HG03354 (cell line): ENCODE data around the gene ZNF888.
"Not testable (repeated sequence)": the region's sequence is repeated elsewhere in the genome, so short reads cannot be mapped to it uniquely, and the experiment has no call there.

ENCODE experiments used
- ATAC-seq: cut with Tn5 transposase; IDR thresholded peaks from one replicate; pipeline ENCODE4 v1.9.1; 2021; ENCODE audit warnings: mild to moderate bottlenecking; ENCODE audit not compliant: unreplicated experiment, poor library complexity, severe bottlenecking

The ZNF888 gene

DNA sequence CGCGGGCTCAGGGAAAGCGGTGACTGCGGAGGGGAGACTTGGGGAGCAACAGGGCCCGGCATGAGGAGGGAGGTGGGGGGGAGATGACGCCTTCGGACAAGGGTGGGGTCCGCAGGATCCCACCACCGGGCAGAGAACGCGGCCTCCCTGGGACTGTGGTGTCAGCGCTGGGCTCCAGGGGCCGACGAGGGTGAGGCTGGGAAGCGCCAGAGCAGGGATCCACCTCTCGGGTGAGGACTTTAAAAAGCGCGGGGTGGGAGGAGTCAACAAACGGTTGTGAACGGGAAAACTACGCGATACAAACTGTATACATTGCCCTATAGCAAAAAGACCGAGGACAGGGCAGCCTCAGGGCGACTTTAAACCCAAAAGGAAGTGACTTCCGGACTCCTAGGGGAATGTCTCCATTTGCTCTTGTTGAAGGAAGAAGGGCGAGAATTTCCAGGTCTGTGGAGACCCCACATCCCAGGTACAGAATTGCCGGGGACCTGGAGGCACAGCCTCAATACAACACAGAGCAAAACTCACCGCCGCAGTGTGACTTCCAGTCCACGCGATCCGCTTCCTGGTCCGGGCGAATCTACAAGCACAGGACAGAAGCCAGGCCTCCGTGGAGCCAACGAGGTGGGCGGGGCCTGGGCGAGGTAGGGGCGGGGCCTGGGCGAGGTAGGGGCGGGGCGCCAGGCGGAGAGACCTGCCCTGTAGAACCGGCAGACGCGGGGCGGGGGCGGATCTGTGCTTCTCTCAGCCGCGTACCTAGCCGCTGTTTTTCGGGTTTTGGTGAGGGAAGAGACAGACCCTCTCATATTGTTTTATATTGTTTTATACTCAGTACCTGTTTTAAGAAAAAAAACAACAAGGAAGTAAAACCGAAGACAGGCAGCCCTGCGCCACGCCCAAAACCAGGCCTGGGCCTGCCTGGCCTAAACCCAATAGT lies at the start of gene ZNF888:
TSS of gene ZNF888 (minus strand) at position 588 of the 937 bp plus-strand sequence. CDS start 5,555 bp downstream, outside the sequence.
- ATAC-seq, result peak; percentile 96

GRCh38 chr19:52967772-52968171 lies 44.5 kb upstream of the ZNF888 start:
- ATAC-seq, result no peak

- peak; percentile 15 for ATAC-seq
Measured at GRCh38 chr19:52963247-52963618, 40.0 kb upstream of the ZNF888 start.

DNA sequence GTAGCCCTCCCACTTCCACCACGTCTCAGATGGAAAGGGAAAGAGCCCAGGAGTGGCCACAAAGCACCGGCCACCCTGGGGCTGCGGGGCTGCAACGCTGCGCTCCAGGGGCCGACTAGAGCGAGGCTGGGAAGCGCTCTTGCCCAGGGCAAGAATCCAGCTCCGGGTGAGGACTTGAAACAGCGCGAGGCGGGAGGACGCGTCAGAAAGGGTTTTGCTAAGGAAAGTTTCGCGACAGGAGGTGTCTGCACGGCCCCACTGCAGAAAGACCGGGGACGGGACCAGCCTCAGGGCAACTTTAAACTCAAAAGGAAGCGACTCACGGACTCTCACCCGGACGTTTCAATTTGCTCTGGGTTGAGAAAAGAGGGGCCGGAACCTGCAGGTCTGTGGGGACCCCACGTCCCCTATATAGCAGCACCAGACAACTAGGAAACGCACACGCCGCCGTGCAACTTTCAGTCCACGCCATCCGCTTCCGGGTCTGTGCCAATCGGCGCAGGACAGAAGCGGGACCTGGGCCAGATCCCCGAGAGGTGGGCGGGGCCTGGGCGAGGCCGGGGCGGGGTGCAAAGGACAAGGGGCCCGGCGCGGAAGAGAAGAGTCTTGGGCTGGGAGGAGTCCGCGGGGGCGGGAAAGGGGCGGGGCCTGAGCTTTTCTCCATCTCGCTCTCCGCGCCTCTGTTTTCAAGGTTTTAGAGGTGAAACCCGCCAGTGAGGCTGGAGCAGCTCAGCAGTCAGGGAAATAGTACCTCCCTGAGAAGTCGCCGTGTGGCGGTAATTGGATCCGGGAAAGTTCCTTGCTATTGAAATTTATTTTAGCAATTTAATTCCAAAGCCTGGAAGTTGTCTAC lies 39.4 kb upstream of the ZNF888 start, which contains the start of gene ZNF816:
TSS of gene ZNF816 (minus strand) at position 488 of the 853 bp plus-strand sequence. CDS start 6,792 bp downstream, outside the sequence.
- ATAC-seq, result peak; percentile 99

DNA sequence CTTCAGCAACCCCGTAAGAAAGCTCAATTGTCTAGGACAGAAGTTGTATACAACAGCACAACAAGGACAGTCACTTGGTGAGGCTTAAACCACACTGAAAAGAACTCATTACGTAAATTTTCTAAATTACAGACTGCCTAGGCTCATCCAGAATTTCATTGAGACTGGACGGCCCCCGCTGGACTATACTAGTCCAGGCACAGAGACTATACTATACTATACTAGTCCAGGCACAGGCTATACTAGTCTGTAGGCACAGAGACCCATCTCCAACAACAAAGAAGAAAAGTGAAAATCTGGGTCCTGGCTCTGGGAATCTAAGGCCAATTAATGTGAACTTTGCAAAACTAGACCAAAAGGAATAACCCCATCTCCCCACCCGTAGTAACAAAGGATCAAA lies 38.8 kb upstream of the ZNF888 start:
- ATAC-seq, result no peak

GRCh38 chr19:52959613-52960295 lies 36.5 kb upstream of the ZNF888 start:
- no peak for ATAC-seq

DNA sequence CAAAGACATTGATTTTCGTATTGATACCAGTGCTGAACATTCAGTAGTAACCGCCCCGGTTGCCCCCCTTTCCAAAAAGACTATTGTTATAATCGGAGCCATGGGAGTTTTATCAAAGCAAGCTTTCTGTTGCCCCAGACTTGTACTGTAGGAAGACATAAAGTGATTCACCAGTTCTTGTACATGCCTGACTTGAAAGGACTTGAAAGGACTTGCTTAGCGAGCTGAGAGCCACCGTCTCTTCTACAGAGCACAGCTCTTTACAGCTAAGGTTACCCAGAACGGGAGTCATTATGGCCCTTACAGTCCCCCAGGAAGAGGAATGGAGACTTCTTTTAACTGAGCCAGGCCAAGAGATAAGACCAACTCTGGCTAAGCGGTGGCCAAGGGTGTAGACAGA lies 34.4 kb upstream of the ZNF888 start:
- no peak for ATAC-seq

GRCh38 chr19:52956917-52957316 lies 33.7 kb upstream of the ZNF888 start:
- ATAC-seq, result no peak

DNA sequence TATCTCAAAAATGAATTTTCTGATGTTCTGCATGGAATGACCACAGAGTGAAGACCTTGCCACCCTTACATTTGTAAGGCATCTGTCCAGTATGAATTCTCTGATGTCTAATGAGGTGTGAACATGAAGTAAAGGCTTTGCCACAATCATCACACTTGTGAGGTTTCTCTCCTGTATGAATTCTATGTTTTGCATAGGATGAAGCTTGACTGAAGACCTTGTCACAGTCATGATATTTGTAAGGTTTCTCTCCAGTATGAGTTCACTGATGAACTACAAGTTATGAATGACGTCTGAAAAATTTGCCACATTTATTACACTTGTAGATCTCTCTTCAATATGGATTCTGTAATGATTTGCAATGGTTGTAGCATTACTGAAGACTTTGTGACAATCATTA lies 26.2 kb upstream of the ZNF888 start:
- no peak for ATAC-seq

DNA sequence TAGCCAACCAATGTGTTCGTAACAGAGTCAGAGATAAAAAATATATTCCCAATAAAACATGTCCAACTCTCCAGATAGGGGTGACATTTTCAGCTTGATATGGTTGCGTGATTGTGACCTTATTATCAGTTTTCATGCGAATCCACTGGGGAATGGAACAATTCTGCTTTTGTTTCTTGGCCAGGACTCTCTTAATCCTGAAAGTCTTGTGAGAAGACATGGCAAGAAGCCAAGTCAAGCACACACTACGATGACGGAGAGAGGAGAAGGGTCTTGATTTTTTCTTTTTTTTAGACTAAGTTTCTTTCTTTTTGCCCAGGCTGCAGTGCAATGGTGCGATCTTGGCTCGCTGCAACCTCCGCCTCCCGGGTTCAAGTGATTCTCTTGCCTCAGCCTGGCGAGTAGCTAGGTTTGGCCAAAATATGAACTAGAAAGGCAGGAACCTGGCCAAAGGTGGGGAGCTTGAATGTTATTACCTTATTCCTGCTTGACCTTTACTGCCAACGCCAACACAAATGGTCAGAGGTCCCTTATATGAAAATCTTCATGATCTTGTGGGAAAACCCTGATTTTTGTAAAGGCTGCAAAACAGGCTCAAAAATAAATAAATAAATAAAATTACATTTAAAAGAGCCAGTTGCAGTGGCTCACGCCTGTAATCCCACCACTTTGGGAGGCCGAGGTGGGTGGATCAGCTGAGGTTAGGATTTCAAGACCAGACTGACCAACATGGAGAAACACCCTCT lies 25.0 kb upstream of the ZNF888 start:
- no peak for ATAC-seq

DNA sequence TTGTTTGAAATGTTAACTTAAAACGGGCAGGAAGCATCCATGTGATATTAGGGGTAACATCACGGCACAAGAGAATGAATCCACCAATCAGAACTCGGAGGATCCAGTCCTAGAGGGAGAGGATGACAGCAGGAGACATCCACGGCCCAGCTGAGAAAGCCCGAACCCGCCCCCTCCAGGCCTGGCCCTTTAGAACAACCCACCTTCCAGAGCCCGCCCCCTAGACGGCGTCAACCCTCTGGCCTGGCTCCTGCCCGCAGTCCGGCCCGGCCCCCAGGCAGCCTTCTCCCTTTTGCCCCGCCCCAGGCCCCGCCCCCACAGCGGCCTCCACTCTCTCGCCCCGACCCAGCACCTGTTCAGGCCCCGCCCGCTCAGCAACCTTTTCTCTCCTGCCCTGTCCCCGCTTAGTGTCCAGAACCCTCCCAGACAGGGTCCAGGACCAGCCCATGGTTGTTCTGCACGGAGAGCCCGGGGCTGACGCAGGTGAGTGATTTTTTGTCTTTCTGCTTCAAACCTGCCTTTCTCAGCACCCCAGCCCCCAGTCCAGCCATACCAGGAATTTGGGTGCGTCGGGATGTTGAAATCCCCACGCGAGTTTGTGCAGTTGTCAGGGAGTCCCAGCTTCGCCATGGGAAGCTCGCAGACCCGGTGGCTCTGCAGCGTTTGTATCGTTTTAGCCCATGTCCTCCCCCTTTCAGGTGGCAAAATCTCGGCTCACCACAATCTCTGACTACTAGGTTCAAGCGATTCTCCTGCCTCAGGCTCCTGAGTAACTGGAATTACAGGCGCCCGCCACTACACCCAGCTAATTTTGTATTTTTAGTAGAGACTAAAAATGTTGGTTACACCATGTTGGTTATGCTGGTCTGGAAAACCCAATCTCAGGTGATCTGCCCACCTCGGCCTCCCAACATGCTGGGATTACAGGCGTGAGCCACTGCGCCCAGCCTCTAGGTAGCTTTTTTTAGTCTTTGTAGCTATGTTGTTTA lies 23.4 kb upstream of the ZNF888 start:
- ATAC-seq, result no peak

DNA sequence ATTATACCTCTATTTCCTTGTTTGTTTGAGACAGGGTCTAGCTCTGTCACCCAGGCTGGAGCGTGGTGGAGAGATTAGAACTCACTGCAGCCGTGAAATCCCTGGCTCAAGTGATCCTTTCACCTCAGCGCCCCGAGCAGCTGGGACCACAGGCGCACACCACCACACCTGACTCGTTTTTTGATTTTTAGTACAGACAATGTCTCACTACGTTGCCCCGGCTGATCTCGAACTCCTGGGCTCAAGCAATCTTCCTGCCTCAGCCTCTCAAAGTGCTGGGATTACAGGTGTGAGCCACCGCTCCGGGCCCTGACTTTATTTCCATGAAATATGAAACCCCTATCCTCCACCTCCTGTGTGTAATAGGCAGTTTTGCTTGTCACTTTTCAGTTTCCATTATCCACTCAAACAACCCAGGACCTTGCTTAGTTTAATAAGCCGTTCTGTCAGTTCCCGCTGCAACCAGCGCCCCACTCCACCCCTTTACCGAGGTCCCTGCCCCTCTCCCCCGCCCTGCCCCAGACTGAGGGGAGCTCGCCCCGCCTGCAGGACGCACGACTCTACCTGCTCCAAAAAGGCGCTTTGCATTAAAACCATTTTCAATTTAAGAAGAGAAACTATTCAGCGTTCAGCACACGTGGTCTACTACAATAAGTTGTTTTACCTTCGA lies 22.6 kb upstream of the ZNF888 start:
- no peak for ATAC-seq

- not testable (repeated sequence) for ATAC-seq
Measured at GRCh38 chr19:52944703-52945493, 21.7 kb upstream of the ZNF888 start.

DNA sequence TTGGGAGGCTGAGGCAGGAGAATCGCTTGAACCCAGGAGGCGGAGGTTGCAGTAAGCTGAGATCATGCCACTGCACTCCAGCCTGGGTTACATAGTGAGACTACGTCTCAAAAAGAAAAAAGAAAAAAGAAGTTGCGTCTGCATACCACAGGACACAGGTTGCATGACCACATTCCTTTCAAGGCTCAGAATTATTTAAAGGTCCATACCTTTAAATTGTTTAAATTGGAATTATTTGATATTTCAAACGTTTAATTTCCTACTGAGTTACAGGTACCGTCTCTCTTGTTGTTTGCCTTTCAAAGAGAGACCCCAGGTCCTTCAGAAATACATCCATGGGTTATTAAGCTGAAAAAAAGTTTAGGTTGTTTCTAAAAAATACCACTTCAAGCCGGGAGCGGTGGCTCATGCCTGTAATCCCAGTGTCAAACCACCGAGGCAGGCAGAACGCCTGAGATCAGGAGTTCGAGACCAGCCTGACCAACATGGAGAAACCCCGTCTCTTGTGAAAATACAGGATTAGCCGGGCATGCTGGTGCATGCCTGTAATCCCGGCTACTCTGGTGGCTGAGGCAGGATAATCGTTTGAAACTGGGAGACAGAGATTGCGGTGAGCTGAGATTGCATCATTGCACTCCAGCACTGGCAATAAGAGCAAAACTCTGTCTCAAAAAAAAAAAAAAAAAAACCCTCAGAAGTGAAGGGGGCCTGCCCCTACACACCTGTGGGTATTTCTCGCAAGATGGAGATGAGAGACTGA lies 20.8 kb upstream of the ZNF888 start:
- ATAC-seq, result no peak

DNA sequence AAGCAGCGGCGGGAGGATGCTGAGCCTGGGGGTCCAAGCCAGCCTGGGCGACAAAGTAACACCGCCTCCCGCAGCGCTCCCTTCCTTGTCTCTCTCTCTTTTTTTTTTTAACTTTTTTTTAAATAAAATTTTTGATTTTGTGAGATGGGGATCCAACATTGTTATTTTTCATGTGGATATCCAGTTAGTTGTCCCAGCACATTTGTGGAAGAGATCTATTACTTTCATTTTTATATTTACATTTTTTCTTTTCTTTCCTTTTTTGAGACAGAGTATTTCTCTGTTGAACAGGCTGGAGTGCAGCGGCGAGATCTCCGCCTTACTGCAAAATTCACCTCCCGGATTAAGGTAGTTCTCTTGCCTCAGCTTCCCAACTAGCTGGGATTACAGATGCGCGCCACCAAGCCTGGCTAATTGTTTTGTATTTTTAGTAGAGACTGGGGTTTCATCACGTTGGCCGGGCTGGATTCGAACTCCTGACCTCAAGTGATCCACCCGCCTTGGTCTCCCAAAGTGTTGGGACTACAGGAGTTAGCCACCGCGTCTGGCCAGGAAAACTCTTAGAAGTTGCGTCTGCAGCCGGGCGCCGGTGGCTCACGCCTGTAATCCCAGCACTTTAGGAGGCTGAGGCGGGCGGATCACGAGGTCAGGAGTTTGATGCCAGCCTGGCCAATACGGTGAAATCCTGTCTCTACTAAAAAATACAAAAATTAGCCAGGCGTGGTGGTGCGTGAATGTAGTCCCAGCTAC lies 20.1 kb upstream of the ZNF888 start:
- ATAC-seq, result no peak
